ENCODE data around the gene RAB38. TPM values are rescaled to one million over a fixed set of nuclear protein-coding genes. Genes with fewer than 3 reads are reported as not detected.

The RAB38 gene
- polyA plus RNA-seq, 3 donors: 0.25 to 1.3 (median 0.69) TPM

- no peak overlapping the region for H3K4me2 ChIP-seq (replicated peaks; ENCODE audit: extremely low read depth, low read length, poor library complexity, severe bottlenecking)
- no peak overlapping the region for H2AFZ ChIP-seq (ENCODE audit: insufficient read depth, low read depth, low read length, poor library complexity, severe bottlenecking)
- no peaks in the 10 kb centered on the region for H4K20me1 ChIP-seq (ENCODE audit: insufficient read depth, low read length)
- no peaks in the 10 kb centered on the region for H3K79me2 ChIP-seq (ENCODE audit: insufficient read depth, low read length)
- H3K9me3 ChIP-seq (replicated peaks in 1 of 2; ENCODE audit: control insufficient read depth in 1 of 2, insufficient read depth in 1 of 2, low read length in 2 of 2): peaks cover 4 to 17% of the 10 kb centered on the region in 2 donors
- no peaks in the 10 kb centered on the region for H3K27me3 ChIP-seq (ENCODE audit: control insufficient read depth in 2 of 2, insufficient read depth in 2 of 2, low read length in 2 of 2)
- no peak overlapping the region for H3K27ac ChIP-seq (ENCODE audit: low read depth in 1 of 2, low read length in 2 of 2)
- no peak overlapping the region for H3K4me3 Mint-ChIP-seq
- no peaks in the 10 kb centered on the region for H3K36me3 ChIP-seq (replicated peaks in 1 of 2; ENCODE audit: control insufficient read depth in 1 of 2, insufficient read depth in 2 of 2, low read length in 2 of 2)
- no peaks in the 10 kb centered on the region for H3K27me3 Mint-ChIP-seq (ENCODE audit: low read depth in 3 of 3)
- H3K9ac ChIP-seq (ENCODE audit: insufficient read depth, low read length, poor library complexity, severe bottlenecking): no peak overlapping the region
- H3K4me1 ChIP-seq (ENCODE audit: control insufficient read depth in 1 of 2, insufficient read depth in 2 of 2, low read length in 2 of 2): no peaks in the 10 kb centered on the region
- intact Hi-C loops (cut with micrococcal nuclease): no loop called here
- TF ChIP-seq CTCF (IDR thresholded peaks at IDR 0.05): no peak
- DNase-seq: no peak
- H3K4me1 Mint-ChIP-seq: no peaks in the 10 kb centered on the region
- H3K4me3 ChIP-seq (replicated peaks in 1 of 3; ENCODE audit: low read depth in 2 of 3, low read length in 3 of 3): no peak overlapping the region
- no CpG with 5 or more reads among the region's 1 CpG for WGBS (ENCODE audit: insufficient coverage)
- no peak overlapping the region for H3K27ac Mint-ChIP-seq
- H3K9me3 Mint-ChIP-seq: peaks cover 11 to 29% (median 15%) of the 10 kb centered on the region in 7 donors
- H3K36me3 Mint-ChIP-seq: no peaks in the 10 kb centered on the region
Measured at GRCh38 chr11:88194990-88195389, 19.7 kb upstream of the RAB38 start.

- no peak overlapping the region for H3K4me3 ChIP-seq (replicated peaks in 1 of 3; ENCODE audit: low read depth in 2 of 3, low read length in 3 of 3)
- Mint-ChIP-seq H3K9me3 (peaks cover 11 to 28% (median 15%) of the 10 kb centered on the region in 7 donors), H3K27me3 (ENCODE audit: low read depth in 3 of 3) (peaks cover 0 to 2% (median 1%) of the 10 kb centered on the region in 3 donors), H3K36me3 (no peaks in the 10 kb centered on the region), H3K4me1 (no peaks in the 10 kb centered on the region), H3K27ac (no peak overlapping the region), H3K4me3 (no peak overlapping the region)
- no peak overlapping the region for H3K9ac ChIP-seq (ENCODE audit: insufficient read depth, low read length, poor library complexity, severe bottlenecking)
- no peaks in the 10 kb centered on the region for H3K4me1 ChIP-seq (ENCODE audit: control insufficient read depth in 1 of 2, insufficient read depth in 2 of 2, low read length in 2 of 2)
- no peaks in the 10 kb centered on the region for H3K27me3 ChIP-seq (ENCODE audit: control insufficient read depth in 2 of 2, insufficient read depth in 2 of 2, low read length in 2 of 2)
- intact Hi-C loops (cut with micrococcal nuclease): no loop called here
- no peaks in the 10 kb centered on the region for H3K36me3 ChIP-seq (replicated peaks in 1 of 2; ENCODE audit: control insufficient read depth in 1 of 2, insufficient read depth in 2 of 2, low read length in 2 of 2)
- H3K4me2 ChIP-seq (replicated peaks; ENCODE audit: extremely low read depth, low read length, poor library complexity, severe bottlenecking): no peak overlapping the region
- no peak overlapping the region for H3K27ac ChIP-seq (ENCODE audit: low read depth in 1 of 2, low read length in 2 of 2)
- no peak overlapping the region for H2AFZ ChIP-seq (ENCODE audit: insufficient read depth, low read depth, low read length, poor library complexity, severe bottlenecking)
- peaks cover 4 to 17% of the 10 kb centered on the region in 2 donors for H3K9me3 ChIP-seq (replicated peaks in 1 of 2; ENCODE audit: control insufficient read depth in 1 of 2, insufficient read depth in 1 of 2, low read length in 2 of 2)
- H4K20me1 ChIP-seq (ENCODE audit: insufficient read depth, low read length): no peaks in the 10 kb centered on the region
- no peaks in the 10 kb centered on the region for H3K79me2 ChIP-seq (ENCODE audit: insufficient read depth, low read length)
- TF ChIP-seq CTCF (IDR thresholded peaks at IDR 0.05): no peak
- no peak for DNase-seq
Measured at GRCh38 chr11:88193278-88193677, 18.0 kb upstream of the RAB38 start.
